ENCODE measurements around the gene CD209.

- TF ChIP-seq POLR2A (IDR thresholded peaks at IDR 0.05): no peak
- TF ChIP-seq CTCF (IDR thresholded peaks at IDR 0.05): no peak
Observed at GRCh38 chr19:7690779-7691258, 56.5 kb downstream of the CD209 start.

Data from sigmoid colon (tissue), 3 donors.